Peyer's patch (tissue), 4 donors: ENCODE measurements around the gene UBE2E1. TPM values are rescaled to one million over a fixed set of nuclear protein-coding genes. Genes with fewer than 3 reads are reported as not detected.
"Not testable (repeated sequence)": the region's sequence is repeated elsewhere in the genome, so short reads cannot be mapped to it uniquely, and the experiment has no call there.

Source experiments
- DNase-seq, 3 donors: peaks; one replicate each; pipeline ENCODE4 v3.0.0-alpha.2; 2017 to 2019
- H3K27ac ChIP-seq, 4 donors: fragments of 200-600 bp; sonication (generic); one replicate each; pipeline ENCODE4 v1.5.1; 2016 to 2019
- H3K27me3 ChIP-seq, 2 donors: fragments of 200-600 bp; sonication (generic); one replicate each; pipeline ENCODE4 v1.5.1; 2019
- H3K36me3 ChIP-seq, 3 donors: fragments of 200-600 bp; sonication (generic); one replicate each; pipeline ENCODE4 v1.5.1; 2016 to 2019
- H3K4me1 ChIP-seq, 4 donors: fragments of 200-600 bp; sonication (generic); one replicate each; pipeline ENCODE4 v1.5.1; 2016 to 2019
- H3K4me3 ChIP-seq, 4 donors: fragments of 200-600 bp; sonication (generic); 1 replicate in 3 of 4; 2 replicates in 1 of 4; pipeline ENCODE4 v1.5.1; 2016 to 2019; ENCODE audit warnings: mild to moderate bottlenecking in 1 of 4
- H3K9me3 ChIP-seq, 4 donors: fragments of 200-600 bp; sonication (generic); one replicate each; pipeline ENCODE4 v1.5.1; 2016 to 2019; ENCODE audit warnings: mild to moderate bottlenecking in 1 of 4
- POLR2A ChIP-seq, 2 donors: fragments of 450-650 bp; IDR thresholded peaks; one replicate each; pipeline ENCODE4 v1.5.1; 2017; ENCODE audit warnings: antibody characterized with exemption in 2 of 2, mild to moderate bottlenecking in 2 of 2, moderate library complexity in 2 of 2
- total RNA-seq, 4 donors: library from RNA; depleted of rRNA; stranded (reverse); fragments of >200 nt; gene quantifications; one replicate each; pipeline ENCODE4 v1.1.0, GENCODE V29; 2016
- TF ChIP-seq, protein P1 (sequence below), 6 experiments: fragments of 450-650 bp in 4 of 6; fragments of 200-600 bp in 2 of 6; sonication (generic) in 1 of 6; IDR thresholded peaks; one replicate each; pipeline ENCODE4 v1.5.1; 2017 to 2019; ENCODE audit warnings: antibody characterized with exemption in 6 of 6, mild to moderate bottlenecking in 3 of 6, moderate library complexity in 1 of 6

UBE2E1 gene
- total RNA-seq, 4 donors from 2014 or later: 26.1 to 58.6 (median 43.0) TPM

DNA sequence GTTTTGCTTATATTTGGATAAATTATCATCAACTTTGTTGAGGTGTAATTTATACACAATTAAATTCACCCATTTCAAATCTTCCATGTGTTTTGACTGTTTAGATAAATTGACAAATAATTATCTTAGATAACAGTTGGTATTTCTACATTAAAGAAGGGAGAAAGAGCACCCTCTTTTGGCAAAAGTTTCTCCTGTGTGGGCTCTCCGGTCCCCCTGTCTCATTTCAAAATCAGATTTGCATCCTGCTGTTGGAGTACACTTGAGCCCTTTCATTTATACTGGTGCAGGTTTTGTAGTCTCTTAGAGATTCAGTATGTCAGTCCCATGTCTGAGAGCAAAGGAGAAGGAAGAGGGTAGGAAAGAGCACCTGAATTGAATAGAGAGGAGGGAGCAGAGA, 61.6 kb downstream of the UBE2E1 start:
- Histone ChIP-seq H3K36me3 (no peaks in the 10 kb centered on the region), H3K27ac (no peak overlapping the region), H3K4me3 (no peak overlapping the region), H3K9me3 (no peaks in the 10 kb centered on the region), H3K4me1 (peaks cover 0 to 20% (median 3%) of the 10 kb centered on the region in 4 donors), H3K27me3 (no peaks in the 10 kb centered on the region)
- TF ChIP-seq, protein P1, sequence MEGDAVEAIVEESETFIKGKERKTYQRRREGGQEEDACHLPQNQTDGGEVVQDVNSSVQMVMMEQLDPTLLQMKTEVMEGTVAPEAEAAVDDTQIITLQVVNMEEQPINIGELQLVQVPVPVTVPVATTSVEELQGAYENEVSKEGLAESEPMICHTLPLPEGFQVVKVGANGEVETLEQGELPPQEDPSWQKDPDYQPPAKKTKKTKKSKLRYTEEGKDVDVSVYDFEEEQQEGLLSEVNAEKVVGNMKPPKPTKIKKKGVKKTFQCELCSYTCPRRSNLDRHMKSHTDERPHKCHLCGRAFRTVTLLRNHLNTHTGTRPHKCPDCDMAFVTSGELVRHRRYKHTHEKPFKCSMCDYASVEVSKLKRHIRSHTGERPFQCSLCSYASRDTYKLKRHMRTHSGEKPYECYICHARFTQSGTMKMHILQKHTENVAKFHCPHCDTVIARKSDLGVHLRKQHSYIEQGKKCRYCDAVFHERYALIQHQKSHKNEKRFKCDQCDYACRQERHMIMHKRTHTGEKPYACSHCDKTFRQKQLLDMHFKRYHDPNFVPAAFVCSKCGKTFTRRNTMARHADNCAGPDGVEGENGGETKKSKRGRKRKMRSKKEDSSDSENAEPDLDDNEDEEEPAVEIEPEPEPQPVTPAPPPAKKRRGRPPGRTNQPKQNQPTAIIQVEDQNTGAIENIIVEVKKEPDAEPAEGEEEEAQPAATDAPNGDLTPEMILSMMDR (IDR thresholded peaks at IDR 0.05): no peak
- TF ChIP-seq POLR2A (IDR thresholded peaks at IDR 0.05): no peak
- no peak for DNase-seq

DNA sequence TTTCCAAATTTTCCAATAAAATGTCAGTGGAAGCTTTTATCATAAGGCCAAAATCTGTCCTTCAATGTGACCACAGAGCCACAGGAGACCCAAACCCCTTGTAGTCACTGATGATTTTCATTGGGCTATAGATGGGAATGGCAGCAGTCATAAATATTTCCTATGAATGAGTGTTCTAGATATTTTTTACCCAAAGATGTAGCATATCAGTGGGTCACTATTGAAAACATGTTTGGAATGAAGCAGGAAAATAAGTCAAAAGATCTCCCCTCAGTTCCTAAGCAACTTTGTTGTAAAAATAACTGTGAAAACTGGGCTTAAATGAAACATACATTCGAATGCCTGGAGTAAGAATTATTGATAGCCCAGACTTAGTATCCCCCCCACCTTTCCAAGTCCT, 62.1 kb downstream of the UBE2E1 start:
- H3K4me3 ChIP-seq: no peak overlapping the region
- no peak overlapping the region for H3K27ac ChIP-seq
- no peaks in the 10 kb centered on the region for H3K27me3 ChIP-seq
- H3K9me3 ChIP-seq: no peaks in the 10 kb centered on the region
- DNase-seq: no peak
- peaks cover 0 to 20% (median 3%) of the 10 kb centered on the region in 4 donors for H3K4me1 ChIP-seq
- H3K36me3 ChIP-seq: no peaks in the 10 kb centered on the region
- TF ChIP-seq POLR2A (IDR thresholded peaks at IDR 0.05): no peak

DNA sequence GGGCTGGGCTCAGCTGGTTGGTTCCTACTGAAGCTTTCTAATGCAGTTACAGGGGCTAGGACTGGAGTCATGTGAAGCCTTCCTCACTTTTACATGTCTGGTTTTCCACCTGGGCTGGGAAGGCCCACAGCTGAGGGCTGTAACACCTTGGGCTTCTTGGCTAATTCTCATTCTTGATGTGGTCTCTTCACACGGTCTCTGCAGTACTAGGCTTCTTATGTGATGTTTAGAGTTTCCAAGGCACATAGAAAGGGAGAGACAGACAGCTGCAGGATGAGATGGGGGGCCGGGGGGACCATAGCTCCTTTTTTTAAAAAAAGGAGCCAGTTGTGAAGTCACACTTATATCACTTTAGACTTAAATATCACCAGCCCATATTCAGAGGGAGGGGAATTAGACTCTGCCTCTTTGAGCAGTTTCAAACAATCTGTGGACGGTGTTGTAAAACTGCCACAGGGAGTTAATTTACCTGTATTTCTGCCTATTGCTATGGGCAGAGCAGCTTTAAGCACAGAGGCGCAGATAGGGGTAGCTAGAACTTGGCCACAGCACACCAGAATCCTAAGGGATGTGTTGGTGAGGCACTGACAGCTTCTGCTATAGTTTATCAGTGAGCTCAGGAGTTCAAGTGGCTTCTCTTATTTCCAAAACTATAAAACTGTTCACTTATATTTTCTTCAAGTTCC, 64.4 kb downstream of the UBE2E1 start:
- Histone ChIP-seq H3K9me3 (no peaks in the 10 kb centered on the region), H3K36me3 (no peaks in the 10 kb centered on the region), H3K27ac (no peak overlapping the region), H3K27me3 (no peaks in the 10 kb centered on the region), H3K4me3 (no peak overlapping the region), H3K4me1 (peaks cover 0 to 18% (median 3%) of the 10 kb centered on the region in 4 donors)
- DNase-seq: no peak
- TF ChIP-seq, protein P1 (IDR thresholded peaks at IDR 0.05): no peak
- TF ChIP-seq POLR2A (IDR thresholded peaks at IDR 0.05): no peak

DNA sequence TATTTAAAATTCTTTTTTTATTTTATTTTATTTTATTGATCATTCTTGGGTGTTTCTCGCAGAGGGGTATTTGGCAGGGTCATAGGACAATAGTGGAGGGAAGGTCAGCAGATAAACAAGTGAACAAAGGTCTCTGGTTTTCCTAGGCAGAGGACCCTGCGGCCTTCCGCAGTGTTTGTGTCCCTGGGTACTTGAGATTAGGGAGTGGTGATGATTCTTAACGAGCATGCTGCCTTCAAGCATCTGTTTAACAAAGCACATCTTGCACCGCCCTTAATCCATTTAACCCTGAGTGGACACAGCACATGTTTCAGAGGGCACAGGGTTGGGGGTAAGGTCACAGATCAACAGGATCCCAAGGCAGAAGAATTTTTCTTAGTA, 64.9 kb downstream of the UBE2E1 start:
- H3K9me3 ChIP-seq, H3K4me3 ChIP-seq, H3K27ac ChIP-seq, H3K36me3 ChIP-seq, DNase-seq, H3K27me3 ChIP-seq: not testable (repeated sequence)
- H3K4me1 ChIP-seq: peaks cover 0 to 13% (median 3%) of the 10 kb centered on the region in 4 donors

DNA sequence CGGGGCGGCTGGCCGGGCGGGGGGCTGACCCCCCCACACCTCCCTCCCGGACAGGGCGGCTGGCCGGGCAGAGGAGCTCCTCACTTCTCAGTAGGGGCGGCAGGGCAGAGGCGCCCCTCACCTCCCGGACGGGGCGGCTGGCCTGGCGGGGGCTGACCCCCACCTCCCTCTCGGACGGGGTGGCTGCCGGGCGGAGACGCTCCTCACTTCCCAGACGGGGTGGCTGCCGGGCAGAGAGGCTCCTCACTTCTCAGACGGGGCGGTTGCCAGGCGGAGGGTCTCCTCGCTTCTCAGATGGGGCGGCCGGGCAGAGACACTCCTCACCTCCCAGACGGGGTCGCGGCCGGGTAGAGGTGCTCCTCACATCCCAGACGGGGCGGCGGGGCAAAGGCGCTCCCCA, 65.6 kb downstream of the UBE2E1 start:
- H3K9me3 ChIP-seq, H3K27me3 ChIP-seq, H3K36me3 ChIP-seq, H3K4me1 ChIP-seq, DNase-seq, H3K27ac ChIP-seq, H3K4me3 ChIP-seq: not testable (repeated sequence)

DNA sequence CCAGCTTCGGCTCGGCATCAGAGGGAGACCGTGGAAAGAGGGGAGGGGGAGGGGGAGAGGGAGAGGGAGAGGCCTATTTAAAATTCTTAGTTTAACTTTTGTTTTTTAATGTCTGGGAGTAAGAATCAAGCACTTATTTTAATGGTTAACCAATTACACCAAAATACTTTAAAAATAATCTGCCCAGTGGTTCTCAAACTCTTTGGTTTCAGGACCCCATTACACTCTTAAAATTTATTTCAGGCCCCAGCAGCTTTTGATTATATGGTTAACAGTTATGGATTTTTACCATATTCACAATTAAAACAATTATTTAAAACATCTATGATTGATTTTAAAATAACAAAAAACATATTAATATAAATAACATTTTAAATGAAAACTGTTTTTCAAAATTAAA, 66.6 kb downstream of the UBE2E1 start:
- no peaks in the 10 kb centered on the region for H3K36me3 ChIP-seq
- TF ChIP-seq, protein P1 (IDR thresholded peaks at IDR 0.05): no peak
- TF ChIP-seq POLR2A (IDR thresholded peaks at IDR 0.05): no peak
- no peak overlapping the region for H3K4me3 ChIP-seq
- H3K4me1 ChIP-seq: peaks cover 0 to 5% (median 0%) of the 10 kb centered on the region in 4 donors
- DNase-seq: no peak
- H3K27me3 ChIP-seq: no peaks in the 10 kb centered on the region
- H3K9me3 ChIP-seq: no peaks in the 10 kb centered on the region
- H3K27ac ChIP-seq: no peak overlapping the region

DNA sequence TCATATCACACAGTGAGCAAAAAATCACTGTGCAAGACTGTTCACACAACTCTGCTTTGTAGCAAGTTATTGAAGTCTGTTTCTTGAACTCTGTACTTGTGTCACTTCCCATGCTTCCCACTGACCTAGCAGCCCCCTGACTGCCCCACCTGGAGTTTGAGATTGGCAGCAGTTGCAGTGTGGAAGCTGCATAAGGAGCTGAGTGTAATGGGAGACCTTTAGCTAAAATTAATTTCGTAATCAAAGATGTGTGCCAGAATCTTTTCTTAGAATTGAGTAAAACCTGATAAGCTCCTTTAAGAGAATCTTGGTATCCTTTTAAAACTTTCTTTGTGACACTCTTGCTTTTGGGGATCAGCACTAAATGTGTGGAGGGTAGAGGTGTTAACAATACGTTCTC, 68.2 kb downstream of the UBE2E1 start:
- Histone ChIP-seq H3K36me3 (no peaks in the 10 kb centered on the region), H3K27me3 (no peaks in the 10 kb centered on the region), H3K4me1 (peaks cover 0 to 5% (median 0%) of the 10 kb centered on the region in 4 donors), H3K4me3 (no peak overlapping the region), H3K9me3 (no peaks in the 10 kb centered on the region), H3K27ac (no peak overlapping the region)
- TF ChIP-seq POLR2A (IDR thresholded peaks at IDR 0.05): no peak
- TF ChIP-seq, protein P1 (IDR thresholded peaks at IDR 0.05): no peak
- no peak for DNase-seq
